Endodermal cell (in vitro differentiated cells): Measurements from ENCODE around the gene NPC1L1. TPM values are rescaled to one million over a fixed set of nuclear protein-coding genes. Genes with fewer than 3 reads are reported as not detected.

Experiments
- DNase-seq: peaks from one replicate; pipeline ENCODE4 v3.0.0-alpha.2; 2017
- H3K27ac ChIP-seq: 2 replicates; pipeline ENCODE4 v1.5.1; 2013; ENCODE audit warnings: mild to moderate bottlenecking, low read depth, low read length, moderate library complexity
- H3K27me3 ChIP-seq: 2 replicates; pipeline ENCODE4 v1.6.1; 2013; ENCODE audit warnings: mild to moderate bottlenecking, low read length, moderate library complexity; ENCODE audit not compliant: insufficient read depth, control insufficient read depth, poor library complexity, severe bottlenecking
- H3K36me3 ChIP-seq: 2 replicates; pipeline ENCODE4 v1.7.0; 2013; ENCODE audit warnings: mild to moderate bottlenecking, low read length, moderate library complexity; ENCODE audit not compliant: control insufficient read depth, insufficient read depth
- H3K4me1 ChIP-seq: one replicate; pipeline ENCODE4 v1.7.0; 2013; ENCODE audit warnings: low read length; ENCODE audit not compliant: control insufficient read depth, insufficient read depth
- H3K4me3 ChIP-seq: 2 replicates; pipeline ENCODE4 v1.5.1; 2013; ENCODE audit warnings: mild to moderate bottlenecking, low read length, moderate library complexity
- H3K9ac ChIP-seq: 2 replicates; pipeline ENCODE4 v1.6.1; 2013; ENCODE audit warnings: mild to moderate bottlenecking, low read length, moderate library complexity; ENCODE audit not compliant: poor library complexity, severe bottlenecking; ENCODE audit errors: extremely low read depth
- H3K9me3 ChIP-seq: 2 replicates; pipeline ENCODE4 v1.6.1; 2013; ENCODE audit warnings: mild to moderate bottlenecking, low read length, moderate library complexity; ENCODE audit not compliant: control insufficient read depth
- H3K27ac Mint-ChIP-seq: 2 replicates; pipeline ENCODE4 v1.8.0; 2020; ENCODE audit warnings: mixed read lengths
- H3K27me3 Mint-ChIP-seq: 2 replicates; pipeline ENCODE4 v1.8.0; 2021; ENCODE audit warnings: mild to moderate bottlenecking, mixed read lengths; ENCODE audit not compliant: insufficient read depth
- H3K36me3 Mint-ChIP-seq: 2 replicates; pipeline ENCODE4 v1.8.0; 2020; ENCODE audit warnings: low read depth, mixed read lengths
- H3K4me1 Mint-ChIP-seq: 2 replicates; pipeline ENCODE4 v1.8.0; 2020; ENCODE audit warnings: mixed read lengths
- H3K4me3 Mint-ChIP-seq: 2 replicates; pipeline ENCODE4 v1.8.0; 2020; ENCODE audit warnings: mild to moderate bottlenecking, moderate library complexity, mixed read lengths
- H3K9me3 Mint-ChIP-seq: 2 replicates; pipeline ENCODE4 v1.8.0; 2020; ENCODE audit warnings: mild to moderate bottlenecking, mixed read lengths
- WGBS, 2 experiments: methylation state at CpG; one replicate each; pipeline versions ENCODE4 v1.1.5 to v1.1.7; 2013; ENCODE audit warnings: missing lambda C conversion rate in 2 of 2, mixed read lengths in 1 of 2; ENCODE audit not compliant: insufficient coverage in 1 of 2, insufficient read length in 1 of 2; 5-methylcytosine and 5-hydroxymethylcytosine counted together
- total RNA-seq, 2 donors: library from RNA; stranded (reverse); fragmentation: NEBNext Ultra II Directional in 1 of 2; extraction: Animal tissue kit (Norgen Biotek cat#: 25700) in 1 of 2; gene quantifications; 2 replicates in 1 of 2; 3 replicates in 1 of 2; pipeline ENCODE4 v1.2.1, GENCODE V29; 2021
- TF ChIP-seq, protein P1 (sequence below): fragments of 200-600 bp; sonication (generic); conservative IDR thresholded peaks from 2 replicates; pipeline ENCODE4 v1.5.0; 2021; ENCODE audit warnings: antibody characterized with exemption, mild to moderate bottlenecking

Gene NPC1L1
- total RNA-seq, 2 donors from 2014 or later: 2.7 to 3.1 TPM

DNA sequence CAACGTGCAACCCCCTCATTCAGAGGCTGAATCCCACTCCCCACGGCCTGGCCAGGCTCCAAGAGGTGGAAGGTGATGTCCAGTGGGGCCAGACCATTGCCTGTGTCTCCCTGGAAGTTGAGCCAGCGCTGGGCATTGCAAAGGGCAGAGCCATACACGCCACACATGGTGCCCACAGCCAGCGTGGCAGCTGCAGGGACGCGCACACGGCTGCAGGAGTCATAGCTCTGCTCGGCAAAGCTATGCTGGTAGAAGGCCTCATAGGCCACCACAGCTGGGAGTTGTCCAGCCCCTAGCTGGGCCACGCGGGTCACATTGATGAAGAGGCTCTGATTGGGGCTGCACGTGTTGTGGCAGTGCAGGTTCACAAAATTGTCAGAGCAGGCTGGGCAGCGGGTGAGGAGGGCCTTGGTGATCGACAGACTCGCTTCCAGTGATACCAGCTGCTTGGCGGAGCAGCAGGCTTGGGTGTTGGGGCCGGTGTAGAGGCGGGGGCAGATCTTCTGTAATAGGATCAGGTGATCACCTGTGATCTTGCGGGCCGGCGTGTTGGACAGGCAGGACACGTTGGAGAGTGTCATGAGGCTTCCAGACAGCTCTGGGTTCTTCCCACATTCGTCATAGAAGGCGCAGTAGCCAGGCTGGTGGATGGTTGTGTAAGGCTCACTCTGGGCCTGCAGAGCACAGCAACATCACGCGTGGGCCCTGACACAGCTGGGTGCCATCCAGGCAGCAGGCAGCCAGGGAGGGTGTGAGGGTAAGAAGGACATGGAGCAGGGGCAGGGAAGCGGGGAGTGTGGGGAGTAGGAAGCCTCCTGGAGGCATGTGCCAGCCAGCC is 1.2 kb downstream of the NPC1L1 start:
- no peak for DNase-seq
- H3K27ac Mint-ChIP-seq: no peak overlapping the region
- no peaks in the 10 kb centered on the region for H3K36me3 Mint-ChIP-seq
- TF ChIP-seq, protein P1, sequence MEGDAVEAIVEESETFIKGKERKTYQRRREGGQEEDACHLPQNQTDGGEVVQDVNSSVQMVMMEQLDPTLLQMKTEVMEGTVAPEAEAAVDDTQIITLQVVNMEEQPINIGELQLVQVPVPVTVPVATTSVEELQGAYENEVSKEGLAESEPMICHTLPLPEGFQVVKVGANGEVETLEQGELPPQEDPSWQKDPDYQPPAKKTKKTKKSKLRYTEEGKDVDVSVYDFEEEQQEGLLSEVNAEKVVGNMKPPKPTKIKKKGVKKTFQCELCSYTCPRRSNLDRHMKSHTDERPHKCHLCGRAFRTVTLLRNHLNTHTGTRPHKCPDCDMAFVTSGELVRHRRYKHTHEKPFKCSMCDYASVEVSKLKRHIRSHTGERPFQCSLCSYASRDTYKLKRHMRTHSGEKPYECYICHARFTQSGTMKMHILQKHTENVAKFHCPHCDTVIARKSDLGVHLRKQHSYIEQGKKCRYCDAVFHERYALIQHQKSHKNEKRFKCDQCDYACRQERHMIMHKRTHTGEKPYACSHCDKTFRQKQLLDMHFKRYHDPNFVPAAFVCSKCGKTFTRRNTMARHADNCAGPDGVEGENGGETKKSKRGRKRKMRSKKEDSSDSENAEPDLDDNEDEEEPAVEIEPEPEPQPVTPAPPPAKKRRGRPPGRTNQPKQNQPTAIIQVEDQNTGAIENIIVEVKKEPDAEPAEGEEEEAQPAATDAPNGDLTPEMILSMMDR: no peak
- H3K4me1 Mint-ChIP-seq: peaks cover 20% of the 10 kb centered on the region
- H3K36me3 ChIP-seq: no peaks in the 10 kb centered on the region
- H3K27ac ChIP-seq: no peak overlapping the region
- no peak overlapping the region for H3K4me3 ChIP-seq
- no peaks in the 10 kb centered on the region for H3K9me3 ChIP-seq
- no peak overlapping the region for H3K4me3 Mint-ChIP-seq
- peaks cover 8% of the 10 kb centered on the region for H3K4me1 ChIP-seq
- H3K27me3 ChIP-seq: no peaks in the 10 kb centered on the region
- H3K27me3 Mint-ChIP-seq: no peaks in the 10 kb centered on the region
- no peak overlapping the region for H3K9ac ChIP-seq
- H3K9me3 Mint-ChIP-seq: no peaks in the 10 kb centered on the region
- WGBS, 2 experiments: 93 to 94% methylated on average over 19 to 27 of the region's 27 CpGs

- Mint-ChIP-seq H3K4me3 (no peak overlapping the region), H3K36me3 (no peaks in the 10 kb centered on the region), H3K27ac (no peak overlapping the region), H3K4me1 (peaks cover 20% of the 10 kb centered on the region), H3K27me3 (no peaks in the 10 kb centered on the region), H3K9me3 (no peaks in the 10 kb centered on the region)
- Histone ChIP-seq H3K4me3 (no peak overlapping the region), H3K4me1 (peaks cover 8% of the 10 kb centered on the region), H3K36me3 (no peaks in the 10 kb centered on the region), H3K27ac (no peak overlapping the region), H3K27me3 (no peaks in the 10 kb centered on the region), H3K9me3 (no peaks in the 10 kb centered on the region), H3K9ac (no peak overlapping the region)
- no peak for DNase-seq
- TF ChIP-seq, protein P1: no peak
- 93 to 94% methylated on average over 29 to 32 of the region's 32 CpGs for WGBS, 2 experiments
These were observed 2.1 kb downstream of the NPC1L1 start for GRCh38 chr7:44538798-44539668.

GRCh38 chr7:44538093-44538797 is 2.9 kb downstream of the NPC1L1 start:
- WGBS, 2 experiments: 90 to 93% methylated on average over 10 to 17 of the region's 17 CpGs
- Mint-ChIP-seq H3K4me3 (no peak overlapping the region), H3K27ac (no peak overlapping the region), H3K9me3 (no peaks in the 10 kb centered on the region), H3K4me1 (peaks cover 20% of the 10 kb centered on the region), H3K27me3 (no peaks in the 10 kb centered on the region), H3K36me3 (no peaks in the 10 kb centered on the region)
- Histone ChIP-seq H3K27me3 (no peaks in the 10 kb centered on the region), H3K36me3 (no peaks in the 10 kb centered on the region), H3K4me3 (no peak overlapping the region), H3K9ac (no peak overlapping the region), H3K27ac (no peak overlapping the region), H3K9me3 (no peaks in the 10 kb centered on the region), H3K4me1 (peaks cover 8% of the 10 kb centered on the region)
- DNase-seq: no peak
- TF ChIP-seq, protein P1: no peak
